Measurements from ENCODE around the gene OVAAL.

OVAAL gene

DNA sequence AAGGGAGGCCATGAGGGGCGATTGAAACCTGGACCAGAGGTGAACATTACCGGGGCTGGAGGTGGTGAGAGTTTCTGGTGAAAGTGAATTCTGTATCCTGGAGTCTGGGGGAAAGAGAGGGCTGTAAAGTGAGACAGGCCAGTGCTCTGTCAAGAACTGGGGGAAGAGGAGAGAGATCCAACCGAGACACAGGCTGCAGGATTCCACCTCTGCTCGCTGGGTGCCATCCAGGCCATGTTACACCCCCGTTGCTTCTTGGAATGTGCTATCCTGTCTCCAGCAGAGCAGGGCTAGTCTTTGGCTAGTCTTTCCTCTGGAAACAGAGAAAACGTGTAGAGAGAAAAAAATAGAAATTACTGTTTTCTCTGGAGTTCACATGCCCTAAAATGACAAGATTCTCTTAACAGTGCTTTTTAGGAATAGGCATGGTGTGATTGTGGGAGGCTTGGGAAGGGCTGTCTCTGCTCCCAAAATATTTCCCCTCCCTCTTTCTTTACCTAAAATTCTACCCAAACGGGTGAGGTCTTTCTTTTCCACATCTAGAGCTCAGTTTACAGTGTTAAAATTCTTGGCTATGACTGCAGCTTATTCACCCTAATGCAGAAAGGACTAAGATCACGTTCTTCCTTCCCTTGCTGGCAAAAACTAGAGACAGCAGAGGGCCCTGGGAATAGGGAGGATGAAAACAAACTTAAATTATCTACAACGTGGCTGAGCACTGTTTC lies 16.5 kb upstream of the OVAAL start:
- TF ChIP-seq, protein P1, sequence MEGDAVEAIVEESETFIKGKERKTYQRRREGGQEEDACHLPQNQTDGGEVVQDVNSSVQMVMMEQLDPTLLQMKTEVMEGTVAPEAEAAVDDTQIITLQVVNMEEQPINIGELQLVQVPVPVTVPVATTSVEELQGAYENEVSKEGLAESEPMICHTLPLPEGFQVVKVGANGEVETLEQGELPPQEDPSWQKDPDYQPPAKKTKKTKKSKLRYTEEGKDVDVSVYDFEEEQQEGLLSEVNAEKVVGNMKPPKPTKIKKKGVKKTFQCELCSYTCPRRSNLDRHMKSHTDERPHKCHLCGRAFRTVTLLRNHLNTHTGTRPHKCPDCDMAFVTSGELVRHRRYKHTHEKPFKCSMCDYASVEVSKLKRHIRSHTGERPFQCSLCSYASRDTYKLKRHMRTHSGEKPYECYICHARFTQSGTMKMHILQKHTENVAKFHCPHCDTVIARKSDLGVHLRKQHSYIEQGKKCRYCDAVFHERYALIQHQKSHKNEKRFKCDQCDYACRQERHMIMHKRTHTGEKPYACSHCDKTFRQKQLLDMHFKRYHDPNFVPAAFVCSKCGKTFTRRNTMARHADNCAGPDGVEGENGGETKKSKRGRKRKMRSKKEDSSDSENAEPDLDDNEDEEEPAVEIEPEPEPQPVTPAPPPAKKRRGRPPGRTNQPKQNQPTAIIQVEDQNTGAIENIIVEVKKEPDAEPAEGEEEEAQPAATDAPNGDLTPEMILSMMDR (IDR thresholded peaks at IDR 0.05; ENCODE audit: insufficient read depth, low read length) = no peak
- TF ChIP-seq POLR2AphosphoS5 (IDR thresholded peaks at IDR 0.05; ENCODE audit: low read depth) (no peak), SPI1 (IDR thresholded peaks at IDR 0.05; ENCODE audit: borderline replicate concordance, low read depth) (no peak), REST (IDR thresholded peaks at IDR 0.05; ENCODE audit: insufficient replicate concordance, low read depth) (no peak), GABPA (IDR thresholded peaks at IDR 0.05; ENCODE audit: low read depth) (no peak)
- Histone ChIP-seq H3K27me3 (ENCODE audit: insufficient read depth, poor library complexity, severe bottlenecking) (peaks cover 4% of the 10 kb centered on the region), H3K27ac (replicated peaks) (no peak overlapping the region), H3K4me3 (replicated peaks; ENCODE audit: insufficient read depth, low read length) (no peak overlapping the region)
- DNase-seq (ENCODE audit: low read depth in 1 of 2, low spot score in 1 of 2) = no peak

- Histone ChIP-seq H3K4me3 (replicated peaks; ENCODE audit: insufficient read depth, low read length) (no peak overlapping the region), H3K27ac (replicated peaks) (no peak overlapping the region), H3K27me3 (ENCODE audit: insufficient read depth, poor library complexity, severe bottlenecking) (no peaks in the 10 kb centered on the region)
- no peak for DNase-seq (ENCODE audit: low read depth in 1 of 2, low spot score in 1 of 2)
- TF ChIP-seq REST (IDR thresholded peaks at IDR 0.05; ENCODE audit: insufficient replicate concordance, low read depth) (no peak), SPI1 (IDR thresholded peaks at IDR 0.05; ENCODE audit: borderline replicate concordance, low read depth) (no peak)
- TF ChIP-seq, protein P1 (IDR thresholded peaks at IDR 0.05; ENCODE audit: insufficient read depth, low read length) = no peak
Measured at GRCh38 chr1:180542838-180543145, 16.0 kb upstream of the OVAAL start.

DNA sequence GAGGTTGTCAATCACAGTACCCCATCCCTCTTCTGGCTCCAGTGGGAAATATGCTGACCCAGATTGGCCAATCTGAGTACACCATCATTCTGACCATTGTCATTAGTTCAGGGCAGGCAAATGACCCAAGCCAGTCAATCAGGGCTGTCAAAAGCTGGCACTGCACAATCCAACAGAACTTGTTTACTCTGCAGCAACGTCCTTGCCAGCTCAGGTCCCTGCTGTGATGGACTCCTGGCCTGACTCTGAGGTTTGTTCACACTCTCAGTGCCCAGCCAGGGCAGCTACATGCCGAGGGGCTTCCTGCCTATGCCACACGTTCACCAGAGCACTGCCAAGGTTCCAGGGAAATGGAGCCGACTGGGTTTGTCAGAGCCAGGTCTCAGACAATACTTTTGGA lies 14.7 kb upstream of the OVAAL start:
- TF ChIP-seq REST (IDR thresholded peaks at IDR 0.05; ENCODE audit: insufficient replicate concordance, low read depth) (no peak), SPI1 (IDR thresholded peaks at IDR 0.05; ENCODE audit: borderline replicate concordance, low read depth) (no peak), POLR2AphosphoS5 (IDR thresholded peaks at IDR 0.05; ENCODE audit: low read depth) (no peak), GABPA (IDR thresholded peaks at IDR 0.05; ENCODE audit: low read depth) (no peak)
- TF ChIP-seq, protein P1 (IDR thresholded peaks at IDR 0.05; ENCODE audit: insufficient read depth, low read length) = no peak

More for the DNA sequence above, 14.7 kb upstream of the OVAAL start:
- Histone ChIP-seq H3K27ac (replicated peaks) (no peak overlapping the region), H3K4me3 (replicated peaks; ENCODE audit: insufficient read depth, low read length) (no peak overlapping the region), H3K27me3 (ENCODE audit: insufficient read depth, poor library complexity, severe bottlenecking) (no peaks in the 10 kb centered on the region)
- DNase-seq (ENCODE audit: low read depth in 1 of 2, low spot score in 1 of 2) = no peak
